HCT116 (cell line): Measurements from ENCODE around the gene RCAN3. TPM values are rescaled to one million over a fixed set of nuclear protein-coding genes. Genes with fewer than 3 reads are reported as not detected.

ENCODE experiments used
- ATAC-seq: fragments of 200-7000 bp; cut with Tn5 transposase; 2 replicates; pipeline ENCODE4 v1.9.1; 2020; ENCODE audit warnings: mild to moderate bottlenecking, moderate library complexity
- BruUV-seq: library from RNA; stranded (reverse); fragments of 400-500 nt; replicated peaks from 2 replicates; lab custom pipeline; 2021; lab: Mats Ljungman, UMichigan
- CTCF ChIA-PET: fragments of 300-600 bp; sonication (Branson Sonifier 250); formaldehyde crosslinking; loops from one replicate; lab custom pipeline; 2021; ENCODE audit warnings: antibody characterized with exemption; lab: Charles Lee
- POLR2A ChIA-PET: fragments of 300-600, 350-600 bp; sonication (Branson Sonifier 250); formaldehyde crosslinking; loops from one replicate; lab custom pipeline; 2021; ENCODE audit warnings: antibody characterized with exemption; lab: Charles Lee
- RAD21 ChIA-PET, 2 experiments: fragments of 300-600 bp; sonication (Branson Sonifier 250); formaldehyde crosslinking; loops; one replicate each; lab custom pipeline; 2023; ENCODE audit warnings: low total read pairs in 2 of 2; ENCODE audit not compliant: uncharacterized antibody in 2 of 2, unreplicated experiment in 2 of 2, low non-redundant PET in 1 of 2; lab: Charles Lee
- DNase-seq: peaks from one replicate; pipeline ENCODE4 v3.0.0-alpha.2; 2010; ENCODE audit warnings: low read depth, low spot score
- H2AFZ ChIP-seq: fragments of 200-600 bp; shearing (Covaris generic), sonication (generic); 2 replicates; pipeline ENCODE4 v1.6.1; 2017; ENCODE audit warnings: low read depth, mixed run types, mixed read lengths, antibody characterized with exemption, low read length; ENCODE audit not compliant: poor library complexity, severe bottlenecking
- H3K27ac ChIP-seq: 2 replicates; pipeline ENCODE4 v1.5.1; 2012; ENCODE audit warnings: low read depth, low read length
- H3K27me3 ChIP-seq: fragments of 200-600 bp; sonication (generic); 2 replicates; pipeline ENCODE4 v1.6.1; 2016; ENCODE audit warnings: mixed run types, low read length, mixed read lengths; ENCODE audit not compliant: insufficient read depth
- H3K36me3 ChIP-seq, 2 experiments: fragments of 200-500 bp in 1 of 2; fragments of 200-600 bp in 1 of 2; sonication (Bioruptor generic) in 1 of 2; sonication (generic) in 1 of 2; 2 replicates each; pipeline versions ENCODE4 v1.5.1 to v1.6.1; 2014 to 2016; ENCODE audit warnings: low read length in 2 of 2, inconsistent platforms in 1 of 2, mixed read lengths in 1 of 2, mixed run types in 1 of 2; ENCODE audit not compliant: insufficient read depth in 2 of 2, control insufficient read depth in 1 of 2
- H3K4me1 ChIP-seq, 2 experiments: fragments of 200-600 bp in 1 of 2; sonication (generic) in 1 of 2; 2 replicates each; pipeline versions ENCODE4 v1.5.1 to v1.6.1; 2012 to 2017; ENCODE audit warnings: low read length in 2 of 2, inconsistent platforms in 1 of 2, mild to moderate bottlenecking in 1 of 2, mixed read lengths in 1 of 2, mixed run types in 1 of 2, moderate library complexity in 1 of 2; ENCODE audit not compliant: insufficient read depth in 2 of 2, control insufficient read depth in 1 of 2
- H3K4me2 ChIP-seq: fragments of 200-600 bp; sonication (generic); 2 replicates; pipeline ENCODE4 v1.6.1; 2017; ENCODE audit warnings: mixed run types, low read length, mixed read lengths
- H3K4me3 ChIP-seq, 2 experiments: fragments of 200-600 bp in 1 of 2; sonication (generic) in 1 of 2; replicated peaks in 1 of 2; 2 replicates each; pipeline ENCODE4 v1.5.1; 2011 to 2016; ENCODE audit warnings: low read length in 2 of 2, control low read depth in 1 of 2, low read depth in 1 of 2, mild to moderate bottlenecking in 1 of 2, mixed read lengths in 1 of 2, mixed run types in 1 of 2
- H3K79me2 ChIP-seq: fragments of 200-600 bp; sonication (generic); 2 replicates; pipeline ENCODE4 v1.6.1; 2017; ENCODE audit warnings: mild to moderate bottlenecking, mixed run types, low read length, moderate library complexity, mixed read lengths; ENCODE audit not compliant: insufficient read depth
- H3K9ac ChIP-seq: fragments of 200-600 bp; sonication (generic); 2 replicates; pipeline ENCODE4 v1.6.1; 2016; ENCODE audit warnings: low read length, mixed read lengths
- H3K9me2 ChIP-seq: fragments of 200-600 bp; sonication (generic), shearing (Covaris generic); 2 replicates; pipeline ENCODE4 v1.6.1; 2017; ENCODE audit warnings: mixed run types, mild to moderate bottlenecking, moderate library complexity; ENCODE audit not compliant: insufficient read depth
- H3K9me3 ChIP-seq, 2 experiments: fragments of 200-500 bp in 1 of 2; fragments of 200-600 bp in 1 of 2; sonication (Bioruptor generic) in 1 of 2; sonication (generic) in 1 of 2; 2 replicates each; pipeline ENCODE4 v1.6.1; 2014 to 2017; ENCODE audit warnings: low read length in 2 of 2, mixed read lengths in 2 of 2, inconsistent platforms in 1 of 2, low read depth in 1 of 2, mild to moderate bottlenecking in 1 of 2, mixed run types in 1 of 2, moderate library complexity in 1 of 2; ENCODE audit not compliant: control insufficient read depth in 1 of 2, insufficient read depth in 1 of 2
- H4K20me1 ChIP-seq: fragments of 200-600 bp; sonication (generic), shearing (Covaris generic); 2 replicates; pipeline ENCODE4 v1.6.1; 2017; ENCODE audit warnings: mixed run types, mild to moderate bottlenecking, moderate library complexity; ENCODE audit not compliant: insufficient read depth
- ATF3 ChIP-seq: IDR thresholded peaks from 2 replicates; pipeline ENCODE4 v1.6.1; 2012
- CBX3 ChIP-seq: IDR thresholded peaks from 2 replicates; pipeline ENCODE4 v1.6.1; 2012; ENCODE audit warnings: low read depth
- CTCF ChIP-seq, 3 experiments: fragments of 200-600 bp in 1 of 3; sonication (generic) in 1 of 3; IDR thresholded peaks in 2 of 3; conservative IDR thresholded peaks in 1 of 3; 2 replicates each; pipeline ENCODE4 v1.5.1; 2012 to 2017; ENCODE audit warnings: low read depth in 2 of 3, low read length in 2 of 3, antibody characterized with exemption in 1 of 3, borderline replicate concordance in 1 of 3, control low read depth in 1 of 3, mild to moderate bottlenecking in 1 of 3, mixed read lengths in 1 of 3, mixed run types in 1 of 3, moderate library complexity in 1 of 3; ENCODE audit not compliant: insufficient read depth in 1 of 3
- ELF1 ChIP-seq: IDR thresholded peaks from 2 replicates; pipeline ENCODE4 v1.6.1; 2012; ENCODE audit warnings: low read depth, borderline replicate concordance
- JUND ChIP-seq: IDR thresholded peaks from 2 replicates; pipeline ENCODE4 v1.6.1; 2012
- POLR2A ChIP-seq: IDR thresholded peaks from 2 replicates; pipeline ENCODE4 v1.7.0; 2011; ENCODE audit warnings: borderline replicate concordance; ENCODE audit not compliant: insufficient read depth, insufficient read length; ENCODE audit errors: extremely low read depth
- POLR2AphosphoS5 ChIP-seq: IDR thresholded peaks from 2 replicates; pipeline ENCODE4 v1.6.1; 2011; ENCODE audit warnings: mild to moderate bottlenecking, low read depth, low read length, moderate library complexity
- RAD21 ChIP-seq: IDR thresholded peaks from 2 replicates; pipeline ENCODE4 v1.6.1; 2012; ENCODE audit warnings: low read depth, mild to moderate bottlenecking
- SIN3A ChIP-seq: IDR thresholded peaks from 2 replicates; pipeline ENCODE4 v1.6.1; 2012; ENCODE audit warnings: low read depth
- SP1 ChIP-seq: IDR thresholded peaks from 2 replicates; pipeline ENCODE4 v1.6.1; 2012; ENCODE audit warnings: low read depth
- YY1 ChIP-seq: IDR thresholded peaks from 2 replicates; pipeline ENCODE4 v1.6.1; 2011; ENCODE audit warnings: low read length, low read depth, moderate library complexity, mild to moderate bottlenecking; ENCODE audit not compliant: insufficient replicate concordance; ENCODE audit errors: extremely low read depth
- ZBTB33 ChIP-seq: IDR thresholded peaks from 2 replicates; pipeline ENCODE4 v1.6.1; 2011; ENCODE audit warnings: mild to moderate bottlenecking, low read length, moderate library complexity; ENCODE audit not compliant: insufficient replicate concordance; ENCODE audit errors: extremely low read depth
- ZFX ChIP-seq: fragments of 450-650 bp; IDR thresholded peaks from 2 replicates; pipeline ENCODE4 v1.6.1; 2017
- intact Hi-C: fragments of 100-400 bp; cut with micrococcal nuclease; formaldehyde crosslinking; loops from 2 replicates; pipeline ENCODE4 v1.10.0; 2022
- total RNA-seq: library from RNA; stranded (reverse); gene quantifications from one replicate; pipeline ENCODE4 v1.2.1, GENCODE V29; 2021; ENCODE audit not compliant: unreplicated experiment

Gene RCAN3
- total RNA-seq, 1 experiment from 2014 or later, result 13.3 TPM

- TF ChIP-seq ELF1, result no peak
- TF ChIP-seq JUND, result no peak
- 0 out of 2 replicates have a peak, but pooled peaks have one; percentile 36 for TF ChIP-seq CBX3
- TF ChIP-seq POLR2AphosphoS5, result no peak; the same call in 1 of the 2 replicates
- TF ChIP-seq SP1, result no peak
- TF ChIP-seq, all 23 proteins: peak for 7
These were observed 53.2 kb downstream of the RCAN3 start, which contains the start of gene NCMAP (continued) for GRCh38 chr1:24555591-24556413.

- Histone ChIP-seq H3K9ac (peak overlapping the region; percentile 39), H2AFZ (peak overlapping the region; percentile 44), H3K27ac (no peak overlapping the region; the same call in 1 of the 2 replicates), H3K9me2 (no peaks in the 10 kb centered on the region), H3K27me3 (no peaks in the 10 kb centered on the region), H3K9me3 (no peaks in the 10 kb centered on the region), H3K36me3 (no peaks in the 10 kb centered on the region), H4K20me1 (no peaks in the 10 kb centered on the region), H3K4me1 (peaks cover 25 to 31% of the 10 kb centered on the region in 2 experiments; a peak in 3 of 4 replicates), H3K79me2 (no peaks in the 10 kb centered on the region), H3K4me2 (peak overlapping the region; percentile 85), H3K4me3 (peak overlapping the region; percentile 46 to 60)
- no peak for TF ChIP-seq ELF1
- TF ChIP-seq ZBTB33, result no peak
- TF ChIP-seq SIN3A, result no peak
- TF ChIP-seq ATF3, result no peak
- TF ChIP-seq CTCF (IDR thresholded peaks at IDR 0.05 in 2 of 3, conservative IDR thresholded peaks at IDR 0.05 in 1 of 3; ENCODE audit: borderline replicate concordance in 1 of 3, insufficient read depth in 1 of 3, low read depth in 2 of 3, low read length in 2 of 3), result no peak
- no peak for TF ChIP-seq POLR2A
- no peak for TF ChIP-seq YY1
- no peak for TF ChIP-seq RAD21
- TF ChIP-seq ZFX, result no peak
- ChIA-PET CTCF (no interaction called here), RAD21 (no interaction called here), POLR2A (no interaction called here)
- no TSS peak for BruUV-seq
- ATAC-seq (no peak), DNase-seq (no peak)
- intact Hi-C loops, result no loop called here
These were observed 53.8 kb downstream of the RCAN3 start for GRCh38 chr1:24556414-24556795.
